Measurements from ENCODE around the gene SIPA1. TPM values are rescaled to one million over a fixed set of nuclear protein-coding genes. Genes with fewer than 3 reads are reported as not detected.

SIPA1 gene
- total and polyA plus RNA-seq, 9 of the 15 experiments (the other 6 are each of a cell fraction or from before 2014, with no cell fraction given) = 0.25 to 85.8 (median 16.8) TPM

DNA sequence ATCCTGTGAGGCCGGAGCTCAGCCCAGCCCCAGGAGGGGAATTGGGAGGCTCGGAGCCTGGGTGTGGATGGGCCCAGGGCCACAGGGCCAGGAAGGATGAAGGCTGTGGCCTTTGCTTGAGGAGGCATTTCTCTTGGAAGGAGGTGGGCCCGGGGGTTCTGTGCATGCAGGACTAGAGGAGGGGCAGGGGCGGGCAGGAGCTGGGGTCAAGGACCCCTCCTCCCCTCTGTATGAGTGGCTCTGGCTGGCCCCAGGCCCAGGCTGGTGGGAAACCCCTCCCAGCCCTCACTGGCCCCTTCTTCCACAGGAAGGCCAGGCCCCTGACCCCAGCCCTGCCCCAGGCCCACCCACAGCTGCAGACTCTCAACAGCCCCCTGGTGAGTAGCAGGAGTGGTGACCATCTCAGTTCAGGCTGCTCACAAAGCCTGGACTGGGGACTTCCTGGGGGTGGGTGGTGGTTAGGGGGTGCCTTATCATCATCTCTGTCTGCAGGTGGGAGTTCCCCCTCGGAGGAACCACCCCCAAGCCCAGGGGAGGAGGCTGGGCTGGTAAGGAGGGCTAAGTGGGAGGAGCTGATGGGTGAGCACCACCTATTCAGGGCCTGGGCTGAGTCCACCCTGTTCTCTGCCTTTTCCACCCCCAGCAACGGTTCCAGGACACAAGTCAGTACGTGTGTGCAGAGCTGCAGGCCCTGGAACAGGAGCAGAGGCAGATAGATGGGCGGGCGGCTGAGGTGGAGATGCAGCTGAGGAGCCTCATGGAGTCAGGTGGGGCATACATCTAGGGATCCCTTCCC is 48.3 kb upstream of the SIPA1 start:
- no peak for FAIRE-seq
- Histone ChIP-seq H3K9me1 (ENCODE audit: control insufficient read depth, insufficient read depth, low read length) (peaks cover 4% of the 10 kb centered on the region), H3K4me1 (replicated peaks in 1 of 2; ENCODE audit: control insufficient read depth in 2 of 2, insufficient read depth in 2 of 2, low read length in 2 of 2) (peaks cover 16 to 65% of the 10 kb centered on the region in 2 experiments), H2AFZ (ENCODE audit: low read depth, low read length) (no peak overlapping the region), H3K79me2 (ENCODE audit: control insufficient read depth, insufficient read depth, low read length) (peaks cover 3% of the 10 kb centered on the region; the same call in 1 of the 3 replicates), H3K27me3 (ENCODE audit: control insufficient read depth in 2 of 2, insufficient read depth in 2 of 2, low read length in 2 of 2) (no peaks in the 10 kb centered on the region), H3K36me3 (ENCODE audit: control insufficient read depth, insufficient read depth, low read length) (peaks cover 56% of the 10 kb centered on the region; the same call in 2 of the 3 replicates), H3K4me2 (ENCODE audit: insufficient read depth, low read length) (no peak overlapping the region), H3K27ac (ENCODE audit: extremely low read depth, low read depth, low read length) (no peak overlapping the region), H3K4me3 (no peak overlapping the region), H3K9ac (ENCODE audit: insufficient read depth in 1 of 2, low read depth in 2 of 2, low read length in 2 of 2) (peak overlapping the region in 1 of 2 experiments; percentile 79; a peak in 2 of 4 replicates), H3K9me3 (replicated peaks; ENCODE audit: control insufficient read depth, insufficient read depth, low read depth, low read length) (no peaks in the 10 kb centered on the region), H4K20me1 (replicated peaks; ENCODE audit: control insufficient read depth, insufficient read depth, low read length) (0 out of 2 replicates have a peak, but pooled peaks cover 4% of the 10 kb centered on the region)
- intact Hi-C loops (cut with micrococcal nuclease) = loop anchor here (5.0 kb wide), 1 partner anchor 47 kb away; no protein-coding TSS in a partner anchor
- whole genome bisulfite sequencing (ENCODE audit: insufficient coverage, low coverage, missing lambda C conversion rate) = 69% methylated on average over 8 of the region's 9 CpGs
- ChIA-PET POLR2A (interaction anchor here (0.5 to 2.4 kb wide), 8 partner anchors 13 to 208 kb away, joined by 3 to 6 read pairs (median 3); partner anchors contain the start of gene EHBP1L1), CTCF (ENCODE audit: low intra/inter-chr PET ratio) (interaction anchor here (0.6 kb wide), 1 partner anchor 481 kb away, joined by 3 read pairs; no protein-coding TSS in a partner anchor)
- DNase-seq (ENCODE audit: extremely low read depth in 1 of 4, low spot score in 3 of 4) = peak; percentile 65 to 82 (median 70)
- BruUV-seq (replicated peaks) = no TSS peak
- in situ Hi-C loops (cut with MboI) = no loop called here
- TF ChIP-seq GABPB2 (CRISPR knock-in tag; conservative IDR thresholded peaks at IDR 0.05) = no peak
- TF ChIP-seq, protein P1, sequence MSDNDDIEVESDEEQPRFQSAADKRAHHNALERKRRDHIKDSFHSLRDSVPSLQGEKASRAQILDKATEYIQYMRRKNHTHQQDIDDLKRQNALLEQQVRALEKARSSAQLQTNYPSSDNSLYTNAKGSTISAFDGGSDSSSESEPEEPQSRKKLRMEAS (CRISPR knock-in tag; IDR thresholded peaks at IDR 0.05) = 0 out of 2 replicates have a peak, but pooled peaks have one; percentile 29
- TF ChIP-seq EGR1 (conservative IDR thresholded peaks at IDR 0.05) = 0 out of 2 replicates have a peak, but pooled peaks have one; percentile 18
- TF ChIP-seq SAP30 (IDR thresholded peaks at IDR 0.05; ENCODE audit: borderline replicate concordance, insufficient read depth, low read depth, low read length, poor library complexity, severe bottlenecking) = no peak
- TF ChIP-seq VEZF1 (CRISPR knock-in tag; IDR thresholded peaks at IDR 0.05) = peak; percentile 8; the same call in 1 of the 2 replicates
- peak; percentile 39 for ATAC-seq
